ENCODE measurements around the gene AMH. TPM values are rescaled to one million over a fixed set of nuclear protein-coding genes. Genes with fewer than 3 reads are reported as not detected.

The AMH gene
- total and polyA plus RNA-seq, 2 of the 13 experiments (the other 11 are each of a cell fraction or from before 2014, with no cell fraction given) = 0.03 to 0.18 TPM

- TF ChIP-seq GABPA (IDR thresholded peaks at IDR 0.05; ENCODE audit: low read depth, low read length) = no peak
- no peak for TF ChIP-seq GABPA (CRISPR knock-in tag; IDR thresholded peaks at IDR 0.05; ENCODE audit: low read depth)
- no peak for TF ChIP-seq ZNF557 (CRISPR knock-in tag; IDR thresholded peaks at IDR 0.05)
- no peak for TF ChIP-seq GZF1 (CRISPR knock-in tag; IDR thresholded peaks at IDR 0.05)
- no peak for TF ChIP-seq DNMT3B (CRISPR knock-in tag; conservative IDR thresholded peaks at IDR 0.05)
- no peak for TF ChIP-seq DMTF1 (CRISPR knock-in tag; IDR thresholded peaks at IDR 0.05)
- TF ChIP-seq HNRNPLL (IDR thresholded peaks at IDR 0.05; ENCODE audit: low read depth, low read length, poor library complexity, severe bottlenecking) = peak; percentile 28
- no peak for TF ChIP-seq LCORL (IDR thresholded peaks at IDR 0.05)
- no peak for TF ChIP-seq LCORL (CRISPR knock-in tag; IDR thresholded peaks at IDR 0.05)
- no peak for TF ChIP-seq ZNF724P (CRISPR knock-in tag; IDR thresholded peaks at IDR 0.05; ENCODE audit: borderline replicate concordance)
- TF ChIP-seq SATB2 (CRISPR knock-in tag; IDR thresholded peaks at IDR 0.05) = no peak
- TF ChIP-seq ISX (CRISPR knock-in tag; conservative IDR thresholded peaks at IDR 0.05) = no peak
- no peak for TF ChIP-seq ZNF281 (CRISPR knock-in tag; IDR thresholded peaks at IDR 0.05; ENCODE audit: borderline replicate concordance)
- peak; percentile 36; the same call in 1 of the 2 replicates for TF ChIP-seq FOXK1 (CRISPR knock-in tag; IDR thresholded peaks at IDR 0.05; ENCODE audit: borderline replicate concordance, low read depth)
- no peak for TF ChIP-seq MAFG (CRISPR knock-in tag; IDR thresholded peaks at IDR 0.05)
- TF ChIP-seq ZNF615 (CRISPR knock-in tag; IDR thresholded peaks at IDR 0.05; ENCODE audit: borderline replicate concordance) = no peak
- TF ChIP-seq ZNF556 (CRISPR knock-in tag; IDR thresholded peaks at IDR 0.05; ENCODE audit: borderline replicate concordance) = no peak
- TF ChIP-seq ZNF552 (CRISPR knock-in tag; IDR thresholded peaks at IDR 0.05; ENCODE audit: borderline replicate concordance) = no peak
- no peak for TF ChIP-seq NCOR1 (IDR thresholded peaks at IDR 0.05; ENCODE audit: borderline replicate concordance, low read length)
- TF ChIP-seq ZNF570 (CRISPR knock-in tag; IDR thresholded peaks at IDR 0.05; ENCODE audit: borderline replicate concordance) = no peak
- no peak for TF ChIP-seq HNRNPUL1 (IDR thresholded peaks at IDR 0.05; ENCODE audit: low read depth, low read length)
Observed at GRCh38 chr19:2270423-2271233, 21.5 kb downstream of the AMH start (continued).

Measured in HepG2 (cell line).